ENCODE measurements around the gene BCL2L11.

The BCL2L11 gene

GRCh38 chr2:111143107-111143842, 22.6 kb downstream of the BCL2L11 start:
- no peak for DNase-seq (ENCODE audit: low spot score)

GRCh38 chr2:111143843-111144198, 23.1 kb downstream of the BCL2L11 start:
- DNase-seq (ENCODE audit: low spot score): no peak

- DNase-seq (ENCODE audit: low spot score): no peak
Observed at GRCh38 chr2:111145103-111145760, 24.5 kb downstream of the BCL2L11 start.

GRCh38 chr2:111145951-111146350, 25.2 kb downstream of the BCL2L11 start:
- no peak for DNase-seq (ENCODE audit: low spot score)

- DNase-seq (ENCODE audit: low spot score): no peak
Observed at GRCh38 chr2:111148225-111148873, 27.6 kb downstream of the BCL2L11 start.

- no peak for DNase-seq (ENCODE audit: low spot score)
Observed at GRCh38 chr2:111148925-111149324, 28.2 kb downstream of the BCL2L11 start.

GRCh38 chr2:111149882-111150455, 29.3 kb downstream of the BCL2L11 start:
- DNase-seq (ENCODE audit: low spot score): no peak

- no peak for DNase-seq (ENCODE audit: low spot score)
Observed at GRCh38 chr2:111154758-111155157, 34.0 kb downstream of the BCL2L11 start.

- DNase-seq (ENCODE audit: low spot score): no peak
Observed at GRCh38 chr2:111155610-111156009, 34.9 kb downstream of the BCL2L11 start.

- no peak for DNase-seq (ENCODE audit: low spot score)
Observed at GRCh38 chr2:111156529-111156928, 35.8 kb downstream of the BCL2L11 start.

- DNase-seq (ENCODE audit: low spot score): no peak
Observed at GRCh38 chr2:111157071-111157661, 36.5 kb downstream of the BCL2L11 start.

- DNase-seq (ENCODE audit: low spot score): no peak
Observed at GRCh38 chr2:111157798-111158197, 37.1 kb downstream of the BCL2L11 start.

GRCh38 chr2:111159641-111160040, 38.9 kb downstream of the BCL2L11 start:
- DNase-seq (ENCODE audit: low spot score): no peak

GRCh38 chr2:111160758-111161157, 40.0 kb downstream of the BCL2L11 start:
- no peak for DNase-seq (ENCODE audit: low spot score)

- DNase-seq (ENCODE audit: low spot score): no peak
Observed at GRCh38 chr2:111161971-111162370, 41.3 kb downstream of the BCL2L11 start.

GRCh38 chr2:111162718-111163331, 42.1 kb downstream of the BCL2L11 start:
- peak; percentile 44 for DNase-seq (ENCODE audit: low spot score)

- no peak for DNase-seq (ENCODE audit: low spot score)
Observed at GRCh38 chr2:111164078-111164477, 43.4 kb downstream of the BCL2L11 start.

- no peak for DNase-seq (ENCODE audit: low spot score)
Observed at GRCh38 chr2:111165084-111165483, 44.4 kb downstream of the BCL2L11 start.

GRCh38 chr2:111166115-111166514, 45.4 kb downstream of the BCL2L11 start:
- no peak for DNase-seq (ENCODE audit: low spot score)

GRCh38 chr2:111167076-111167862, 46.6 kb downstream of the BCL2L11 start:
- no peak for DNase-seq (ENCODE audit: low spot score)

GRCh38 chr2:111167863-111168162, 47.1 kb downstream of the BCL2L11 start:
- no peak for DNase-seq (ENCODE audit: low spot score)
